Sigmoid colon (tissue), 7 donors: ENCODE measurements around the gene MTMR2. TPM values are rescaled to one million over a fixed set of nuclear protein-coding genes. Genes with fewer than 3 reads are reported as not detected.
A peak's percentile ranks its signal among the peaks of the same experiment; 100 is the strongest.

Experiments used
- DNase-seq: peaks from one replicate; pipeline ENCODE4 v3.0.0-alpha.2; 2019
- H3K27ac ChIP-seq, 4 donors: fragments of 200-600 bp; sonication (generic); one replicate each; pipeline ENCODE4 v1.5.1; 2016 to 2019; ENCODE audit warnings: mild to moderate bottlenecking in 1 of 4
- H3K27me3 ChIP-seq, 3 donors: fragments of 200-600 bp; sonication (generic); one replicate each; pipeline ENCODE4 v1.5.1; 2019; ENCODE audit warnings: mild to moderate bottlenecking in 1 of 3
- H3K36me3 ChIP-seq, 4 donors: fragments of 200-600 bp; sonication (generic); one replicate each; pipeline ENCODE4 v1.5.1; 2016 to 2019
- H3K4me1 ChIP-seq, 4 donors: fragments of 200-600 bp; sonication (generic); one replicate each; pipeline ENCODE4 v1.5.1; 2017 to 2019
- H3K4me3 ChIP-seq, 4 donors: fragments of 200-600 bp; sonication (generic); one replicate each; pipeline ENCODE4 v1.5.1; 2017 to 2019; ENCODE audit warnings: mild to moderate bottlenecking in 2 of 4, moderate library complexity in 1 of 4
- H3K9me3 ChIP-seq, 4 donors: fragments of 200-600 bp in 3 of 4; sonication (generic) in 3 of 4; one replicate each; pipeline versions ENCODE4 v1.5.1 to v1.6.1; 2013 to 2019
- CTCF ChIP-seq, 4 experiments: fragments of 450-650 bp in 3 of 4; fragments of 200-600 bp in 1 of 4; IDR thresholded peaks; one replicate each; pipeline ENCODE4 v1.5.1; 2016 to 2019; ENCODE audit warnings: antibody characterized with exemption in 4 of 4, mild to moderate bottlenecking in 3 of 4, moderate library complexity in 2 of 4
- EP300 ChIP-seq, 4 donors: sonication (generic); formaldehyde crosslinking; IDR thresholded peaks; one replicate each; pipeline ENCODE4 v1.6.1; 2017; ENCODE audit warnings: antibody characterized with exemption in 4 of 4
- POLR2A ChIP-seq, 2 donors: fragments of 450-650 bp; IDR thresholded peaks; one replicate each; pipeline ENCODE4 v1.6.1; 2016; ENCODE audit warnings: antibody characterized with exemption in 2 of 2, mild to moderate bottlenecking in 2 of 2, moderate library complexity in 2 of 2
- POLR2AphosphoS5 ChIP-seq, 4 donors: sonication (generic); formaldehyde crosslinking; IDR thresholded peaks; one replicate each; pipeline ENCODE4 v1.6.1; 2017; ENCODE audit warnings: antibody characterized with exemption in 4 of 4
- WGBS, 2 donors: extraction: QIAGEN DNeasy Blood & Tissue Kit; methylation state at CpG; one replicate each; pipeline ENCODE4 v1.1.7; 2013; 5-methylcytosine and 5-hydroxymethylcytosine counted together
- intact Hi-C: fragments of 100-400 bp; cut with DNase I; formaldehyde crosslinking; loops from one replicate; pipeline ENCODE4 v1.15.1; 2023
- polyA plus RNA-seq, 3 donors: library from polyadenylated mRNA; stranded (reverse); fragments of 200-250 nt; gene quantifications; one replicate each; pipeline ENCODE4 v1.2.3, GENCODE V29; 2013
- total RNA-seq, 4 donors: library from RNA; depleted of rRNA; stranded (reverse); fragments of >200 nt; gene quantifications; one replicate each; pipeline ENCODE4 v1.1.0, GENCODE V29; 2016
- donor health status: healthy with polysubstance abuse.
- donor health status: Bipolar disorder and iron deficiency.
- donor health status: healthy.

The MTMR2 gene
- total and polyA plus RNA-seq, 7 donors, result 13.9 to 33.7 (median 17.6) TPM

- peaks cover 0 to 49% (median 3%) of the 10 kb centered on the region in 4 donors for H3K36me3 ChIP-seq
- no peak overlapping the region for H3K4me3 ChIP-seq
- 88 to 89% methylated on average over 2 of the region's 2 CpGs for WGBS, 2 donors
- peaks cover 0 to 8% (median 3%) of the 10 kb centered on the region in 4 donors for H3K4me1 ChIP-seq
- DNase-seq, result no peak
- H3K27ac ChIP-seq, result no peak overlapping the region
- H3K9me3 ChIP-seq, result no peaks in the 10 kb centered on the region
- H3K27me3 ChIP-seq, result no peaks in the 10 kb centered on the region
- intact Hi-C loops, result no loop called here
- TF ChIP-seq CTCF (IDR thresholded peaks at IDR 0.05), result no peak
- TF ChIP-seq POLR2AphosphoS5 (IDR thresholded peaks at IDR 0.05), result no peak
- no peak for TF ChIP-seq EP300 (IDR thresholded peaks at IDR 0.05)
- TF ChIP-seq POLR2A (IDR thresholded peaks at IDR 0.05), result no peak
Observed at GRCh38 chr11:95853862-95854261, 70.0 kb downstream of the MTMR2 start.

GRCh38 chr11:95853138-95853537 is 70.8 kb downstream of the MTMR2 start:
- intact Hi-C loops, result no loop called here
- H3K4me1 ChIP-seq, result peaks cover 0 to 8% (median 3%) of the 10 kb centered on the region in 4 donors
- peaks cover 0 to 50% (median 3%) of the 10 kb centered on the region in 4 donors for H3K36me3 ChIP-seq
- no peaks in the 10 kb centered on the region for H3K27me3 ChIP-seq
- TF ChIP-seq POLR2A (IDR thresholded peaks at IDR 0.05) (no peak), EP300 (IDR thresholded peaks at IDR 0.05) (no peak), CTCF (IDR thresholded peaks at IDR 0.05) (no peak), POLR2AphosphoS5 (IDR thresholded peaks at IDR 0.05) (no peak)
- no peak for DNase-seq
- H3K9me3 ChIP-seq, result no peaks in the 10 kb centered on the region
- no peak overlapping the region for H3K27ac ChIP-seq
- H3K4me3 ChIP-seq, result no peak overlapping the region

- TF ChIP-seq EP300 (IDR thresholded peaks at IDR 0.05) (no peak), POLR2AphosphoS5 (IDR thresholded peaks at IDR 0.05) (no peak), POLR2A (IDR thresholded peaks at IDR 0.05) (no peak), CTCF (IDR thresholded peaks at IDR 0.05) (no peak)
- Histone ChIP-seq H3K9me3 (no peaks in the 10 kb centered on the region), H3K4me3 (no peak overlapping the region), H3K27ac (peak overlapping the region in 1 of 4 donors; percentile 60), H3K4me1 (peaks cover 0 to 8% (median 3%) of the 10 kb centered on the region in 4 donors), H3K27me3 (no peaks in the 10 kb centered on the region), H3K36me3 (peaks cover 0 to 53% (median 3%) of the 10 kb centered on the region in 4 donors)
- intact Hi-C loops, result no loop called here
- no peak for DNase-seq
Observed at GRCh38 chr11:95850137-95850536, 73.8 kb downstream of the MTMR2 start.

GRCh38 chr11:95849087-95849825 is 74.7 kb downstream of the MTMR2 start:
- H3K4me3 ChIP-seq, result no peak overlapping the region
- 69 to 80% methylated on average over 6 of the region's 6 CpGs for WGBS, 2 donors
- H3K36me3 ChIP-seq, result peaks cover 0 to 55% (median 3%) of the 10 kb centered on the region in 4 donors
- no peaks in the 10 kb centered on the region for H3K9me3 ChIP-seq
- TF ChIP-seq CTCF (IDR thresholded peaks at IDR 0.05) (peak in 2 of 4 experiments; percentile 14 to 16), POLR2AphosphoS5 (IDR thresholded peaks at IDR 0.05) (no peak), POLR2A (IDR thresholded peaks at IDR 0.05) (no peak), EP300 (IDR thresholded peaks at IDR 0.05) (no peak)
- H3K4me1 ChIP-seq, result peaks cover 0 to 8% (median 3%) of the 10 kb centered on the region in 4 donors
- DNase-seq, result peak; percentile 69
- peak overlapping the region in 2 of 4 donors; percentile 13 to 60 for H3K27ac ChIP-seq
- no peaks in the 10 kb centered on the region for H3K27me3 ChIP-seq
- intact Hi-C loops, result no loop called here
